Type B pancreatic cell (in vitro differentiated cells): Measurements from ENCODE around the gene GTF2F2. TPM values are rescaled to one million over a fixed set of nuclear protein-coding genes. Genes with fewer than 3 reads are reported as not detected.

Experiments used
- DNase-seq: peaks from one replicate; pipeline ENCODE4 v3.0.0; 2021; ENCODE audit warnings: mixed read lengths; ENCODE audit not compliant: unreplicated experiment; ENCODE audit errors: extremely low spot score
- H3K27ac Mint-ChIP-seq: 2 replicates; pipeline ENCODE4 v1.8.0; 2021; ENCODE audit warnings: mild to moderate bottlenecking, mixed read lengths
- H3K27me3 Mint-ChIP-seq: 2 replicates; pipeline ENCODE4 v1.8.0; 2021; ENCODE audit warnings: mixed read lengths
- H3K36me3 Mint-ChIP-seq: 2 replicates; pipeline ENCODE4 v1.8.0; 2021; ENCODE audit warnings: mixed read lengths
- H3K4me1 Mint-ChIP-seq: one replicate; pipeline ENCODE4 v1.8.0; 2021; ENCODE audit warnings: mixed read lengths; ENCODE audit not compliant: unreplicated experiment
- H3K4me3 Mint-ChIP-seq: 2 replicates; pipeline ENCODE4 v1.8.0; 2021; ENCODE audit warnings: mild to moderate bottlenecking, mixed read lengths
- H3K9me3 Mint-ChIP-seq: 2 replicates; pipeline ENCODE4 v1.8.0; 2021; ENCODE audit warnings: mixed read lengths
- CTCF ChIP-seq: fragments of 200-600 bp; sonication (generic); conservative IDR thresholded peaks from 2 replicates; pipeline ENCODE4 v1.5.0; 2021; ENCODE audit warnings: antibody characterized with exemption, mild to moderate bottlenecking
- long read RNA-seq: library from polyadenylated mRNA; unstranded; transcript quantifications from one replicate; pipeline ENCODE4 v2.0.0, GENCODE V29; 2020
- total RNA-seq: library from RNA; stranded (reverse); gene quantifications from 2 replicates; pipeline ENCODE4 v1.2.1, GENCODE V29; 2021; ENCODE audit warnings: low replicate concordance

GTF2F2 gene
- total RNA-seq, result 17.5 and 21.8 TPM in 2 replicates
- long read RNA-seq, transcript GTF2F2-201 (8 exons, 2,239 nt), result major isoform, 86 of 107 reads
- long read RNA-seq, partial matches to known transcripts, result 6 of 107 reads
- long read RNA-seq, other reads (novel, unspliced or antisense), result 15 of 107 reads

GRCh38 chr13:45119991-45120864, at the start of gene GTF2F2:
TSS of gene GTF2F2 (plus strand) at chr13:45120510. CDS start at chr13:45120656, 146 bp downstream.
- DNase-seq, result peak; percentile 92
- Mint-ChIP-seq H3K9me3 (no peaks in the 10 kb centered on the region), H3K4me1 (peaks cover 6% of the 10 kb centered on the region), H3K4me3 (no peak within 1 kb of the TSS), H3K27me3 (no peaks in the 10 kb centered on the region), H3K36me3 (peaks cover 5% of the 10 kb centered on the region), H3K27ac (no peak within 1 kb of the TSS)
- TF ChIP-seq CTCF, result no peak

- H3K4me1 Mint-ChIP-seq, result no peaks in the 10 kb centered on the region
Measured at GRCh38 chr13:45073809-45074208, 46.5 kb upstream of the GTF2F2 start.

GRCh38 chr13:45074721-45075120, 45.6 kb upstream of the GTF2F2 start:
- no peak overlapping the region for H3K27ac Mint-ChIP-seq
- H3K27me3 Mint-ChIP-seq, result peaks cover 3% of the 10 kb centered on the region
- H3K4me1 Mint-ChIP-seq, result no peaks in the 10 kb centered on the region
- no peak overlapping the region for H3K4me3 Mint-ChIP-seq
- DNase-seq, result no peak
- no peak for TF ChIP-seq CTCF
- no peaks in the 10 kb centered on the region for H3K9me3 Mint-ChIP-seq
- H3K36me3 Mint-ChIP-seq, result no peaks in the 10 kb centered on the region

More at GRCh38 chr13:45073809-45074208, 46.5 kb upstream of the GTF2F2 start:
- no peaks in the 10 kb centered on the region for H3K36me3 Mint-ChIP-seq
- peaks cover 3% of the 10 kb centered on the region for H3K27me3 Mint-ChIP-seq
- no peak for DNase-seq
- H3K27ac Mint-ChIP-seq, result no peak overlapping the region
- no peaks in the 10 kb centered on the region for H3K9me3 Mint-ChIP-seq
- no peak overlapping the region for H3K4me3 Mint-ChIP-seq
- TF ChIP-seq CTCF, result no peak

- no peak for TF ChIP-seq CTCF
- Mint-ChIP-seq H3K36me3 (no peaks in the 10 kb centered on the region), H3K4me3 (no peak overlapping the region), H3K9me3 (no peaks in the 10 kb centered on the region), H3K4me1 (peaks cover 4% of the 10 kb centered on the region), H3K27me3 (peaks cover 12% of the 10 kb centered on the region), H3K27ac (no peak overlapping the region)
- no peak for DNase-seq
Measured at GRCh38 chr13:45078003-45078402, 42.3 kb upstream of the GTF2F2 start.

GRCh38 chr13:45082964-45083363, 37.3 kb upstream of the GTF2F2 start:
- H3K36me3 Mint-ChIP-seq, result no peaks in the 10 kb centered on the region
- H3K27me3 Mint-ChIP-seq, result peaks cover 10% of the 10 kb centered on the region
- peaks cover 4% of the 10 kb centered on the region for H3K4me1 Mint-ChIP-seq
- no peak for TF ChIP-seq CTCF
- H3K9me3 Mint-ChIP-seq, result no peaks in the 10 kb centered on the region
- H3K4me3 Mint-ChIP-seq, result no peak overlapping the region
- H3K27ac Mint-ChIP-seq, result no peak overlapping the region
- DNase-seq, result no peak
